Measurements from ENCODE around the gene CSNK2B.
"Not testable (repeated sequence)": the region's sequence is repeated elsewhere in the genome, so short reads cannot be mapped to it uniquely, and the experiment has no call there.

CSNK2B gene

DNA sequence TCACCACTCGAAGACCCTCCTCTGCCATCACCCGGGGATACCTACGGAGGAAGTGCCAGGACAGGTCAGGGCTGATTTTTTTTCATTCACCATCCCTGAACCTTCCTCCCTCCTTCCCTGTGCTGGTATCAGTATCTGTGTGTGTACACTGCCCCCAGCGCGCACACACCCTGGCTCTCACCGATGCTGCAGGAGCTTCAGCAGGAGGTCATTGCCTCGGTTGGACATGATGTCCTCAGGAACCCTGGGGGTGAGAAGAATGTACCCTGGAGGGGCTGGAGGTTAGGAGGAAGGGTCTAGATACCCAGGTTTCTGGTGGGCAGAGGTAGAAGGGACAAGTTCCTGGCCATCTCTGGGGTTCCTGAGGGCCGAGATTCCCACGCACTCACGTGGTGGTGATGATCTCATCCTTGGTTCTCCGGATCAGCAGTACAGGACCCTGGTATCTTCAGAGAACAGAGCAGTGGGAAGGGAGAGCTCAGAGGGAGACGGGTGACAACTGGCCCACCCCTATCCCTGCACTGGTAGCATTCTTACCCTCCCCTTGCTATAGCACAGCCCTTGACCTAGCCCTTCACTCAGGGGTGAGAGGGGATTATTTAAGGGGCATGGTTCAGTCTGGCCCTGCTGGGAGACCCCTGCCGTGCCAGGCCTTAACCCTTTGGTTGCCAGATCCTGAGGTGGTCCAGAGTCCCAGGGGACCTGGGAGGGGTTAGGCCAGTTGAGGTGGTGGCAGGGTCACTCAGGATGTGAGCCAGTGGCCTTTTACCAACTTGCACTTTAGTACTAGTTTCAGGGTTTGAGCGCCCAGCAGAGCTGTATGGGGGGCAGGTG lies 22.2 kb downstream of the CSNK2B start:
- FAIRE-seq (no peak), DNase-seq (ENCODE audit: low spot score) (no peak)

DNA sequence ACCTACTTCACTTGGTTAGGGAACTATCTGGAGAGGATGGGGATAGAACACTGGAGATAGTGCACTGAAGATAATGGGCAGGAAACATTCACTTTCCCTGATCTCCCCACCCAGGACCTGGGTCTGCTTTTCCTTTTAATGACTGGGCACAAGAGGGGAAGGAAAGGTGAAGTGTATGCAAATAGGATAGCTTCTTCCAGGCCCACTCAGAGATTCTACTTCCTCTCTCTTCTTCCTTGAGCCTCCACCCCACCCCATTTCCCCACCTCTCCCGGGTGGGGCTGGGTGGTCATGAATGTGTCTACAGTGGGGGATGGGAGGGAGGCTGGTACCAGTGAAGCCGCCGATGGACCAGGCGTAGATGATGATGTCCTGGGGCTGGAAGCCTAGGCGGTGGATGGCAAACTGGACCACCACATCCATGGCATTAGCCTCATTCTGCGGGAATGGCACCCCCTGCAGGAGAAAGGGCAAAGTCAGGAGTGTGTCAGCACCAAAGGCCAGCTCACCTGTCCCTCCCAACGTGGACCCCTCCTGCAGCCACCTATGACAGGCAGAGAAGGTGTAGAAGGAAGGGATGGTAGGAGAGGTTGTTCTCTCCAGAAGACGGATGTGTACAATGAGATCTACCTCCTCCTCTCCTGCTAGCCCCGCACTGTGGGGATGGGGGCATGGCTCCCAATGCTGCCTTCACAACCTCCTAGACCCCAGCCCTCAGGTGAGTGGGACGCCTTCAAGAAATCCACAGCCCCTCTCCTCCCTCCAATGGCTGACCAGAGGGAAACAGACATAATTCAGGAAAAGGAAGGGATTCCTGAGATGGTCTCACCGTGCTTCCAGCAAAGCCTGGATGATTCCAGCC lies 23.6 kb downstream of the CSNK2B start:
- FAIRE-seq, result no peak

DNA sequence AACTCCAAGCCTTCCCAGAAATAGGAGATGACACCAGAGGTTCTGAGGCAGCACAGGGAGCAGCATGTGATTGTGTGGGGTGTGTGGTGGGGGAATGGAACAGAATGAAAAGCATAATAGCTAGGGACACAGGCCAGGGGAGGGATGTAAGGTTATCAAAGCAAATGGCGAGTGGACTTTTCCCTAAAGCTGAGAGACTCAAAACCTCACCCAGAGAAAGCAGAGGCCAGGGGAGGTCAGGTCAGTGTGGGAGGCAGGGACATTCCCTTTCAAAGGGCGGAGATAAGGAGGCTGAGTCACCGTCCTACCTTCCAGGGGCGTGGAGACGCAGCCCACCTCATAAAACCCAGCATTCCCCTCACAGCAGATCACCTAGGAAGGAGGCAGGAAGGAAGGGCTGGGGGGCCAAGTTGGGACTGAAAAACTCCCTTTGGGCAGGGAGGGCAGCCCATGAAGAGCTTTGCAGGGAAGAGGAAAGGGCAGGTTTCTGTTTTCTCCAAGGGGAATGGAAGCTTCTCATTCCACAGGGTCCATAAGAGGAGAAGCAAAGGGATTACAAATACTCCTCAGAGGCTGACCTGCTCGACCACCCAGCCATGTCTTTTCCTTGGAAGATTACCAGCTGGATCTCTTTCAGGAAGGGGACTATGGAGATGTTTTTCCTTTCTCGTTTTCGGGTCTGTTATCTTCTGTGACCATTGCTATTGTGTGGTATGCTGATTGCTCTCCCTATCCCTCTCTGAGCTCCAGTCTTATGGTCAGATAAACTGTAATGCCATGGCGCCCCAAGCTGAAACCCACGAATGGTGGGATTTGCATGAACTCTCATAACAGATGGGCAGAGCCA lies 24.6 kb downstream of the CSNK2B start:
- DNase-seq (ENCODE audit: low spot score), result no peak
- no peak for FAIRE-seq

More for the DNA sequence above, 23.6 kb downstream of the CSNK2B start:
- DNase-seq (ENCODE audit: low spot score), result no peak

DNA sequence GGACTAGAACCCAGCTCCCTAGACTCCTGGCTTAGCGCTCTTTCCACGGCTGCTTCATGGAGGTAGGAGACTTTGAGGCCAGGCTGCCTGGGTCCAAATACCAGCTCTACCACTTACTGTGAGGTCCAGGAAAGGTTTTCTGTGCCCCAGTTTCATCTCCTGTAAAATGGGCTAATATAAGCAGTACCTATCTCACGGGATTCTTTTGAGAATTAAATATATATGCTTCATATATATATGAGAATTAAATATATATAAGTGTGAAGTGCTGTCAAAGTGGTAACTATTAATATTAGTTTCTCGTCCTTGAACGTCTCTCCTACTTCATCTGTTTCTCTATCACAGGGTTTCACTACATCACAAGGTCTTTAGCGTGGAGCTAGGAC lies 25.2 kb downstream of the CSNK2B start:
- no peak for FAIRE-seq

DNA sequence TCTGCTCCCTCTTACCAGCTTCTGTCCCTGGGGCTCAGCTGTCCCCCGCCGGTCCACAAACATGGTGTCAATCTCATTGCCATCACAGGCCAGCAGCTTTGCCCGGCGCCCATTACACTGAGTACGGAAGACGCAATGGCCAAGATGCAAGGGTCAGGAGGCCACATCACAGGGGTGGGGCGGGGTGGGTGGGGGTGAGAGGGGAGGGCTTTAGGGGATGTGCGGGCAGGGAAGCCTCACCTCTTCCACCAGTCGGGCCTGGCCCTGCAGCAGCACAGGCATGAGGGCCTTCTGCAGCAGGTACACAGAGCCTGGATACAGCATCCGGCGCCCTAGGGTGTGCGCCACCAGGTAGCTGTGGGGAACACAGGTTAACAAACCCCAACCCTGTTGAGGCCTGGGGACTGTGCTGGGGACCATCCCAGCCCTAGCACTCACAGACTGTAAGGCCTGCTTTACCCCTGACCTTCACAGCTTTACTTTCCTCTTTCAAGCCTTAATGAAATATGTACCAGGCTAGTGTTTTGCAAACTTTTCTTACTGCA lies 25.8 kb downstream of the CSNK2B start:
- DNase-seq (ENCODE audit: low spot score), result no peak
- FAIRE-seq, result no peak

More for the DNA sequence above, 25.2 kb downstream of the CSNK2B start:
- no peak for DNase-seq (ENCODE audit: low spot score)

DNA sequence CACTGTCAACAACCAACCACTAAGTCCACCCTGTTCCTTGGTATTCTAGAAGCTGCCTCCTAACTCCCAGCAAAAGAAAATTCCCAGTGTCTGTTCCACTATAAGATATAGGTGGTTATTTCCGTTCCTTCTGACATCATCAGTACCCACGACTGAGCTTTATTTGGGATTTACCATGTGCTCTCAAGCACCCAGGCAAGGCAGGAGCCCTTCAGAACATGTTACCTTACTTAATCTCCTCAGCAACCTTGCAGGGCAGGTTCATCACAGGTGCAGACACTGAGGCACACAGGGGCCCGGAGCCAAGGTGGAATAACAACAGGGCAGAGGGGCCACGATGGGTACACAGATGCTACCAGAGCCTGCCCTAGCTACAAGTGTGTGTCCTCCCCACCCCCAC lies 26.5 kb downstream of the CSNK2B start:
- no peak for FAIRE-seq
- DNase-seq (ENCODE audit: low spot score), result no peak

DNA sequence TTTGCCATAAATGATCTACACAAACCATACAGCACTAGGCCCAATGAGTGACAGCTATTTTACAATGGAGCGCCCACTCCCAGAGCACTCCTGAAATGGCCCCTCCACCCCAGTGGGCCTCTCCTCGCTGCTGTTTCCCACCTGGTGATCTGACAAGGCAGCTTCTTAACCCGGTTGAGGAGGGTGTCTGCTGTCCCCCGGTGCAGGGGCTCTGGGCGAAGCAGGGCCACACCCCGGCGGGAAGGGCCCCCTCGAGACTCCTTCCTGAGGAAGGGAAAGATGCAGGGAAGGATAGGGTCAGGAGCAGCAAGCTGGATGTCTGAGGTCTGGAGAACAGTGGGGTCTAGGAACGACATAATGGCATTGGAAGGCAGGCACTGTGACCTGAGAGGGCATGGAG lies 27.0 kb downstream of the CSNK2B start:
- DNase-seq (ENCODE audit: low spot score) (no peak), FAIRE-seq (no peak)

DNA sequence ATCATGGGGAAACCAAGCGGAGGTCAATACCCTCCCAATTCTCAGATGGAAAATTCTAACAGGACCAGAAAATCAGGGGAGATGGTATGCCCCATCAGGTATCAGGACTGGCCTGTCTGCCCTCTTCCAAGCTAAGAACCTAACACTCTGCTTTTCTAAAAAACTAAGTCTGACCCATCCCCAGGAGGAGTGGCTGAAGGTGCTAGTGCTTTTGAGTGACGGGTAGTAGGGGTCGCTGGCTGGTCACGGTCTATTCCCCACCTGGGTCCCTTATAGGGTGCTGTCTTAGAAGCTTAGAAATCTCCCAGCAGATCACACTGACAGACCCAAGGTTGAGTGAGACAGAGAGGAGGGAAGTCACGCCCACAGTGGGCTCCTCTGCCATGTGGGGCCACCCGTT lies 27.7 kb downstream of the CSNK2B start:
- DNase-seq (ENCODE audit: low spot score), result no peak

DNA sequence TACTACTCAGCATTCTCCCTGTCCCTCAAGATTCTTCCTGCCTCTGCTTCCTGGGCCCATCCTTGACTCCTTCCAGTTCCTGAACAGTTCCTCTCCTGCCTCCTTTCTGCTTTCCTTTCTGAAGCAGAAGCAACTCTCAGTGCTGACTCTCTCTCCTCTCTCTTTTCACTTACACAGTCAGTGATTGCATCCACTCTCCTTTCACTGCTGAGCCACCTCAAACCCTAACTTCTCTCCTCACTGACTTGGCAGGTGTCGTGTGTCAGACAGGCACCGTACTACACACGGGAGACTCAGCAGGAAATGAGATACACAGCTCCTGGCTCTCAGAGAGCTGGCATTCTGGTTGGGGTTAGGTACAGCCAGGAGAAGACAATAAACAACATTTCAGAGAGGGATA lies 31.7 kb downstream of the CSNK2B start:
- DNase-seq (ENCODE audit: low spot score), result no peak
- no peak for FAIRE-seq

More for the DNA sequence above, 27.7 kb downstream of the CSNK2B start:
- no peak for FAIRE-seq

DNA sequence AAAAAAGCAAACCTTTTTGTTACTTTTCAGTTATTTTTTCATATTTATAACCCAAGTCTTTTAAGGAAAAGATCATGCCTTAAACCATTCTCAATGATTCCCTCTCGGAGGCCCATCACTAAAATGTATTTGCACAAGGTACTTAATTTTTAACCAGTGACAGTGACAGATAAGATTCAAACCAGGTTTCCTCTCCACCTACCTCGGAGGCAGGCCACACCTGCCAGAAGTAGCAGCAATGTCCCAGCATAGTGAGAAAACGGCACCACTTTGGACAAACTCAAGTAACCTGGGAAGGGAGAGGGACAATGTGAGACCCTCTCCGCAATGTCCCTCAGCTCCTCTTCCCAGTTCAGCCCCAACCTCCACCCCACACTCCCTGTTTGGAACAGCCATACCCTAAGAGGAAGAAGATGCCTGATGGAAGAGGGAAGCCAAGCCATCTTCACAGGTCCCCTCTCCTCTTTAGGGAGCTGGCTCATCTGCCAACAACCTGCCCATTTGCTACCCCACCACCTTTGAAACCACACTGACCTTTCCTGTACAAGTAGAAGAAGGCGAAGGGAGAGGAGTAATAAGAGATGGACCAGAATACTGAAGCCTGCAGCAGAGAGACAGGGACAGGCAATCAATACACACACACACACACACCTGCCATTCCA lies 35.0 kb downstream of the CSNK2B start:
- DNase-seq (ENCODE audit: low spot score), result no peak
- no peak for FAIRE-seq

DNA sequence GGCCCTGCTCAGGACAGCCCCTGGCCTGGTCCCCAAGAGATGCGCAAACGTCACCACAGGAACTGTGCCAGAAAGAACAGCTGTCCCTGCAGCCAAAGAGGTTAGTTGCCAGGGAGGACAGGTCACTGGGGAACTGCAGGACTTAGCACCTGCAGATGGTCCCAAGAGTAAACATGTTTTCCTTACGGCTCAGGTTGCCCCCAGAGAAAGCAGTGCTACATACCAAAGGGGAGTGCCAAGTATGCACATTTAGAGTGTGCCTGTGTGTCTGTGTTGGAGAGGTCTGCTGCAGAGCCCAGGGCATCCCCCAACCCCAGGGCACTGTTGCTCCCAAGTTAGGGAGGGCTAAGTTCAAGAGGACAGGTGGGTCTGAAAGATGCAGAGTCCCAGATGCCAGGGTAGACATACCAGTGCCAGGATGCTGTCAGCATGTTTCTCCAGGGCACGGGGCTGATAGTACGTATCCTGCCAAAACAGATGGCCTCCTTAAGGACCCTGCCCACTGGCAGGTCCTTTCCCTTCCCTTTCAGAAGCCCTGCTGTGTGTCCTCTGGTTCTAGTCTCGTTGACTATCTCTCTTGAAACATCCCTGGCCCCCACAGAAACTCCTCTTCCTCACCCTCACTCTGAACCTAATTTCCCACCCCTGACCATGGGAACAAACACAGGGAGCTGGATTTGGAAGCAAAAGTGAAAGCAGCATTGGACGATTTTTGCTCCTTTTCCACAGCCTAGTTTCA lies 36.0 kb downstream of the CSNK2B start:
- DNase-seq (ENCODE audit: low spot score) (no peak), FAIRE-seq (no peak)

DNA sequence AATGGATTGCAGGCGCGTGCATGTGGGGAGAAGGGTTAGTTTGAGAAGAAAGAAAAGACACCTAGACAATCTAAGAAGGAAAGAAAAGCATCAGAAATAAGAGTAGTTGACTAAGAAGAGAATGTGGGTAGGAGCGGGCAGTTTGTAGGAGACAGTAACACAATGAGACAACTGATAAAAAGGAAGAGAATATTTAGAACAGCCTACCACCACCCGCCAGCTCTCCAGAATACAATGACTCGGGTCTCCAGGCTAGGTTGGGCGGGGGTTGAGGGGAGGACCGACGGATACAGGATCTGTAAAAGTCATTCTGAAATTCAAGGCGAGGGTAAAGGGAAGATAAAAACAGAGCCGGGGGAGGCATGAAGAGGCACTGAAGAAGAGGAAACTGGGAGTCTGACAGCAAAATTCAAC lies 36.5 kb downstream of the CSNK2B start:
- no peak for DNase-seq (ENCODE audit: low spot score)
- FAIRE-seq, result no peak

DNA sequence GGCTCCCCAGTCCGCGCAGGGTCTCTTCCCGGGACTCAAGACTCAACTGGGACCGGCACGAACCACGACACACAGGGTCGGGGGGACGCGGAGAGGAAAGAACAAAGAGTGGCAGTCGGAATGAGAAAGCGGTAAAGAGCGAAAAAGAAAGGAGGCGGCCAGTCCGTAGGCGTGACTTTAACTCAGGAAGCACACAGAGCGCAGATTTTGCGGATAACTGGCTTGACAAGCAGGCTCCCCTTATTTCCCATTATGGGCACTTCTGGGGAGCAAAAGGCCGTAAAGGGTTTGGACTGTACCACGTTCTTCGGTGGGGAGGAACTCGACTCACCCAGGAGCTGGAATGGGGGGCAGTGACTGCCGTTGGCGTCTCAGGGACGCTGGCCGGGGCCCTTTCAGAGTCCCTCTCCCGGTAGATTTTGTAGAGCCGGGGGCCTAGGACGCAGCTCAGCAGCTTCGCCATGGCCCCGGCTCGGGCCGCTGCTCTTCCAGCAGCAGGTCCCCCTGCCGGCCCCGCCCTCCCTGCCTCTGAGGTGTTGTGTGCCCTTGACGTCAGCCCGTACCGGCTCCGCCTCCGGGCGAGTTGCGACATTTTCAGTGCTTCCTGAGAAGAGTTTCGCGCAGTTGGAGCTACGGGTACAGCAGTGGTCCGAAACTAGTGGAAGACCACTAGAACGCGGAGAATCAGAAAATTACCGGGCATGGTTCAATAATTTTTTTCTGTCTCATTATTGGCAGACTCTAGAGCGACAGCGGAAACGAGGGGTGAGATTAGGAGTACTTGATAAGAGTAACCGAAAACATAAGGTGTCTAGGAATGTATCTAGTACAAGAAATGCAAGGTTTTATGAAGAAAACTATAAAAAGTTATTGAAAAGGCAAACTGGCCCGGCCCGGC lies 37.2 kb downstream of the CSNK2B start, which contains the start of gene ABHD16A:
Gene ABHD16A (minus strand): TSS at position 506 of the 898 bp plus-strand sequence. CDS start 43 bp downstream, at position 463.
- DNase-seq (ENCODE audit: low spot score) (peak; percentile 89), FAIRE-seq (peak; percentile 67)

DNA sequence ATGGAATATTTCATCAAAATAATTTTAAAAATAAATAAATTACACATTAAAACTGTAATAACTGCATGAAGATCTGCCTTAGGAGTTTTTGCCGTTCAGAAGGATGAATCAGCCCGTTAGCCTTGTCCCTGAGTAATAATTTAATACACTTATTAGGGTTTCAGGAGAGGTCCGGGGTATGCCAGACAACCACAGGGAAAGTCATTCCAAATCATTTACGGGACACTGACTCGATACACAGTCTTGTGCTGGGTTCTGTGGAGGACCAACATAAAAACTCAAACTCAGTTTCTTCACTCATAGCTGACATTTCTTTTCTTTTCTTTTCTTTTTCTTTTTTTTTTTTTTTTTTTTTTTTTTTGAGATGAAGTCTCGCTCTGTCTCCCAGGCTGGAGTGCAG lies 40.1 kb downstream of the CSNK2B start:
- DNase-seq (ENCODE audit: low spot score) (no peak), FAIRE-seq (no peak)

DNA sequence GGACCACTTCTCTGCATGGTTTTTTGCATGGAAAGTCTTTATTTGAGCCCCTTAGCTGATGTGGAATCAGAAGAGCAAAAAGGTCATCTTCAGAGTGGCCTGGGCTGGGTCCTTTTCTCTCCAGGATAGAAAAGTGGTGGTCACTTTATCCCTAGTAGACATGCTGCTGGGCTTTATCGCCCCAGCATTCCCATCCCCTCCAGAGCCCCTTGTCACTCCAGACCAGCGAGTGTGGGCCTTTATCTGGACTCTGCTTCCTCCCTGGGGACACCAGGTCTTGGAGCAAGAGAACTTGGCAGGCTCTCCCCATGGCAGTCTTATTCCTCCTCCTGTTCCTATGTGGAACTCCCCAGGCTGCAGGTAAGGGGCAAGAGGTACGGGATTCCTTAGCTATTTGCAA lies 40.7 kb downstream of the CSNK2B start, which contains the start of gene LY6G6F:
Gene LY6G6F (plus strand): TSS at position 268 of the 400 bp plus-strand sequence. CDS start 41 bp downstream, at position 309.
- FAIRE-seq (no peak), DNase-seq (ENCODE audit: low spot score) (no peak)

DNA sequence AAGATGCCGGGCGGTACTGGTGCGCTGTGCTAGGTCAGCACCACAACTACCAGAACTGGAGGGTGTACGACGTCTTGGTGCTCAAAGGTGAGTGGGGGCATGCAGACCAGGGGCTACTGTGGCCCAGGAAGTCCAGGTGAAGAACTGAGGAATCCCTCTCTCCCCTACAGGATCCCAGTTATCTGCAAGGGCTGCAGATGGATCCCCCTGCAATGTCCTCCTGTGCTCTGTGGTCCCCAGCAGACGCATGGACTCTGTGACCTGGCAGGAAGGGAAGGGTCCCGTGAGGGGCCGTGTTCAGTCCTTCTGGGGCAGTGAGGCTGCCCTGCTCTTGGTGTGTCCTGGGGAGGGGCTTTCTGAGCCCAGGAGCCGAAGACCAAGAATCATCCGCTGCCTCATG lies 41.8 kb downstream of the CSNK2B start:
- DNase-seq (ENCODE audit: low spot score) (no peak), FAIRE-seq (no peak)

DNA sequence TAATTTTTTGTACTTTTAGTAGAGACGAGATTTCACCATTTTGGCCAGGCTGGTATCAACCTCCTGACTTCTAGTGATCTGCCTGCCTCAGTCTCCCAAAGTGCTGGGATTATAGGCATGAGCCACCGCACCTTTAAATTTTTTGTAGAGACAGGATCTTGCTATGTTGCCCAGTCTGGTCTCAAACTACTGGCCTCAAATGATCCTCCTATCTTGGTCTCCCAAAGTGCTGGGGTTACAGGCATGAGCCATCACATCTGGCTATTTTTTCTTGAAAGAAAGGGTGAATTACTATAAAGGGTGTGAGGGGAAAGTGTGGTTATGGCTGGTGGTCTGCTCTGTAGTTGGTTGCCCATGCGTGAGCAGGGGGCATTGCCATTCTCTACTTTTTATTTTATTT lies 42.3 kb downstream of the CSNK2B start:
- FAIRE-seq, result no peak

DNA sequence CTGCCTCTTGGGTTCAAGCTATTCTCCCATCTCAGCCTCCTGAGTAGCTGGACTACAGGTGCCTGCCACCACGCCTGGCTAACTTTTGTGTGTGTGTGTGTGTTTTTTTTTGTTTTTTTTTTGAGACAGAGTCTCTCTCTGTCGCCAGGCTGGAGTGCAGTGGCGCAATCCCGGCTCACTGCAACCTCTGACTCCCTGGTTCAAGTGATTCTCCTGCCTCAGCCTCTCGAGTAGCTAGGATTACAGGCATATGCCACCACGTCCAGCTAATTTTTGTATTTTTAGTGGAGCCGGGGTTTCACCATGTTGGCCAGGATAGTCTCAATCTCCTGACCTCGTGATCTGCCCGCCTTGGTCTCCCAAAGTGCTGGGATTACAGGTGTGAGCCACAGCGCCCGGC lies 43.3 kb downstream of the CSNK2B start:
- FAIRE-seq, result not testable (repeated sequence)

More for the DNA sequence above, 42.3 kb downstream of the CSNK2B start:
- DNase-seq (ENCODE audit: low spot score), result no peak

More for the DNA sequence above, 43.3 kb downstream of the CSNK2B start:
- not testable (repeated sequence) for DNase-seq (ENCODE audit: low spot score)
